Thyroid gland (tissue), 4 donors: Measurements from ENCODE around the gene ATF3.

Source experiments
- POLR2A ChIP-seq, 2 donors: fragments of 450-650 bp; IDR thresholded peaks; one replicate each; pipeline ENCODE4 v1.6.1; 2017; ENCODE audit warnings: antibody characterized with exemption in 2 of 2, mild to moderate bottlenecking in 2 of 2, moderate library complexity in 1 of 2
- TF ChIP-seq, protein P1 (sequence below), 6 experiments: fragments of 200-600 bp in 3 of 6; fragments of 450-650 bp in 3 of 6; sonication (generic) in 3 of 6; IDR thresholded peaks; one replicate each; pipeline ENCODE4 v1.5.1; 2016 to 2019; ENCODE audit warnings: antibody characterized with exemption in 6 of 6, mild to moderate bottlenecking in 2 of 6, inconsistent platforms in 1 of 6, moderate library complexity in 1 of 6

DNA sequence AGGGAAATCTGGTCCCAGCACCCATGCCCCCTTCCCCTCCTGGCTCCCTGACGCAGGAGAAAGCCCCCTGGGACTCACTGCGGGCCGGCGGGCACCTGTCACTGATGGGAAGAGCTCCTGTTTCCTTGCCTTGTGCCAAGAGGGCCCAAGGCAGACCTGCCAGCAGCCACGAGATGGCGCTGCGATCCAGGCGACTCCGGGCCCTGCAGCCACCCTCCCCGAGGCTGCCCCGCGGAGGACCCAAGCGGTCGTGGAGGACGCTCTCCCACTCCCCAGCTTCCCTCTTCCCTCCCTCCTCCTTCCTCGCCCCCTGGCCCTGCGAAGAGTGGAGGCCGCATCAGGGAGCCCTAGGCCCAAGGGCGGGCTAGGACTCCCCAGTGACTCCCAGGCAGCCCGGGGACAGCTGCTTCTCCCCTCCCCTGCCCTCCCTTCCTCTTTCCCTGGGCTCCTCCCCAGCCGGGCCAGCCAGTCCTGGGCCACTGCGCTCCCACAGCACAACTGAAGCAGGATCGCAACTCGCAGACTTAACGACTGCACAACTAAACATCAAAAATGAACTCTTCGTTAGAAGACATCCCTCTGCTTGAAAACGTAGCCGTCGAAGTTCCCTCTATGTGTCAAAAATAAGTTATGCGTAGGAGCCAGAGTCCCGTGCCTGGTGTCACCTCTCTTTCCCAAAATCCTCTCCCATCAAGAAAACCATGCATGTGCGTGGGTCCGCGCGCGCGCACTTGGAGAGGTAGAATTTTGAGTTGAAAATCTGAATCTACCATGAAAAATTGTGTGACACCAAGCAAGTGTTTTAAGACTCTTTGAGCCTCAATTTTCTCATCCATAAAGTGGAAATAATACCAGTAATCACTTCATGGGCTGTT, 56.9 kb downstream of the ATF3 start:
- TF ChIP-seq, protein P1, sequence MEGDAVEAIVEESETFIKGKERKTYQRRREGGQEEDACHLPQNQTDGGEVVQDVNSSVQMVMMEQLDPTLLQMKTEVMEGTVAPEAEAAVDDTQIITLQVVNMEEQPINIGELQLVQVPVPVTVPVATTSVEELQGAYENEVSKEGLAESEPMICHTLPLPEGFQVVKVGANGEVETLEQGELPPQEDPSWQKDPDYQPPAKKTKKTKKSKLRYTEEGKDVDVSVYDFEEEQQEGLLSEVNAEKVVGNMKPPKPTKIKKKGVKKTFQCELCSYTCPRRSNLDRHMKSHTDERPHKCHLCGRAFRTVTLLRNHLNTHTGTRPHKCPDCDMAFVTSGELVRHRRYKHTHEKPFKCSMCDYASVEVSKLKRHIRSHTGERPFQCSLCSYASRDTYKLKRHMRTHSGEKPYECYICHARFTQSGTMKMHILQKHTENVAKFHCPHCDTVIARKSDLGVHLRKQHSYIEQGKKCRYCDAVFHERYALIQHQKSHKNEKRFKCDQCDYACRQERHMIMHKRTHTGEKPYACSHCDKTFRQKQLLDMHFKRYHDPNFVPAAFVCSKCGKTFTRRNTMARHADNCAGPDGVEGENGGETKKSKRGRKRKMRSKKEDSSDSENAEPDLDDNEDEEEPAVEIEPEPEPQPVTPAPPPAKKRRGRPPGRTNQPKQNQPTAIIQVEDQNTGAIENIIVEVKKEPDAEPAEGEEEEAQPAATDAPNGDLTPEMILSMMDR (IDR thresholded peaks at IDR 0.05) = peak; percentile 76 to 94 (median 88)
- TF ChIP-seq POLR2A (IDR thresholded peaks at IDR 0.05) = no peak
